Activated CD8-positive, alpha-beta memory T cell treated with anti-CD3 and anti-CD28 coated beads, Interleukin-2, amount 10 ng/mL, durations not matched to agents 7 days and 5 days (primary cell): ENCODE results near the gene FAM216A. TPM values are rescaled to one million over a fixed set of nuclear protein-coding genes. Genes with fewer than 3 reads are reported as not detected.
"Not testable (repeated sequence)": the region's sequence is repeated elsewhere in the genome, so short reads cannot be mapped to it uniquely, and the experiment has no call there.

Experiments used
- ATAC-seq: fragments of 150-1000 bp; cut with Tn5 transposase; one replicate; pipeline ENCODE4 v1.10.0; 2021; ENCODE audit warnings: moderate library complexity
- CTCF ChIA-PET: fragments of 350-600 bp; sonication (Branson Sonifier 250); formaldehyde crosslinking; loops from one replicate; lab custom pipeline; 2021; ENCODE audit warnings: antibody characterized with exemption; lab: Charles Lee
- DNase-seq: peaks from one replicate; pipeline ENCODE4 v3.0.0-alpha.2; 2020
- H3K27ac Mint-ChIP-seq: one replicate; pipeline ENCODE4 v1.8.0; 2021; ENCODE audit warnings: mild to moderate bottlenecking, mixed read lengths
- H3K27me3 Mint-ChIP-seq: one replicate; pipeline ENCODE4 v1.8.0; 2021; ENCODE audit warnings: mixed read lengths
- H3K36me3 Mint-ChIP-seq: one replicate; pipeline ENCODE4 v1.8.0; 2021; ENCODE audit warnings: mild to moderate bottlenecking, mixed read lengths
- H3K4me1 Mint-ChIP-seq: one replicate; pipeline ENCODE4 v1.8.0; 2021; ENCODE audit warnings: mixed read lengths
- H3K4me3 Mint-ChIP-seq: one replicate; pipeline ENCODE4 v1.8.0; 2021; ENCODE audit warnings: mild to moderate bottlenecking, moderate library complexity, mixed read lengths
- H3K9me3 Mint-ChIP-seq: one replicate; pipeline ENCODE4 v1.8.0; 2022; ENCODE audit warnings: low read depth, mixed read lengths
- total RNA-seq, 2 experiments: library from RNA; stranded (reverse); gene quantifications; one replicate each; pipeline ENCODE4 v1.2.3, GENCODE V29; 2021

The FAM216A gene
- total RNA-seq, 2 experiments from 2014 or later: 23.1 to 24.8 TPM

- H3K27me3 Mint-ChIP-seq: no peaks in the 10 kb centered on the region
- no peak overlapping the region for H3K4me3 Mint-ChIP-seq
- peaks cover 27% of the 10 kb centered on the region for H3K4me1 Mint-ChIP-seq
- CTCF ChIA-PET: interaction anchor here (2.1 to 9.8 kb wide), 3 partner anchors 10 to 148 kb away, joined by 5 to 161 read pairs (median 98); partner anchors contain the start of genes FAM216A and GPN3
- H3K9me3 Mint-ChIP-seq: no peaks in the 10 kb centered on the region
- no peak for DNase-seq
- no peak overlapping the region for H3K27ac Mint-ChIP-seq
- peaks cover 34% of the 10 kb centered on the region for H3K36me3 Mint-ChIP-seq
- no peak for ATAC-seq
These were observed 14.9 kb upstream of the FAM216A start for GRCh38 chr12:110453569-110454296.

GRCh38 chr12:110458756-110459155 lies 9.9 kb upstream of the FAM216A start:
- Mint-ChIP-seq H3K4me3 (no peak overlapping the region), H3K9me3 (no peaks in the 10 kb centered on the region), H3K27ac (no peak overlapping the region), H3K36me3 (peaks cover 33% of the 10 kb centered on the region), H3K27me3 (no peaks in the 10 kb centered on the region), H3K4me1 (peaks cover 6% of the 10 kb centered on the region)
- ATAC-seq (no peak), DNase-seq (no peak)
- CTCF ChIA-PET: interaction anchor here (0.9 to 1.5 kb wide), 4 partner anchors 9 to 141 kb away, joined by 3 to 5 read pairs (median 4); partner anchors contain the start of gene ARPC3

- H3K27ac Mint-ChIP-seq, H3K9me3 Mint-ChIP-seq, CTCF ChIA-PET, DNase-seq, H3K4me3 Mint-ChIP-seq, ATAC-seq, H3K27me3 Mint-ChIP-seq: not testable (repeated sequence)
- Mint-ChIP-seq H3K36me3 (peaks cover 30% of the 10 kb centered on the region), H3K4me1 (peaks cover 10% of the 10 kb centered on the region)
These were observed 7.5 kb upstream of the FAM216A start for GRCh38 chr12:110461189-110461588.

GRCh38 chr12:110465024-110465423 lies 3.6 kb upstream of the FAM216A start:
- CTCF ChIA-PET: interaction anchor here (5.5 kb wide), 1 partner anchor 15 kb away, joined by 98 read pairs; the partner anchor contains the start of gene ARPC3
- Mint-ChIP-seq H3K27me3 (no peaks in the 10 kb centered on the region), H3K36me3 (peaks cover 20% of the 10 kb centered on the region), H3K4me3 (no peak overlapping the region), H3K9me3 (no peaks in the 10 kb centered on the region), H3K27ac (no peak overlapping the region), H3K4me1 (peaks cover 32% of the 10 kb centered on the region)
- DNase-seq (no peak), ATAC-seq (no peak)

GRCh38 chr12:110465765-110466164 lies 2.9 kb upstream of the FAM216A start:
- Mint-ChIP-seq H3K36me3 (peaks cover 16% of the 10 kb centered on the region), H3K4me1 (peaks cover 39% of the 10 kb centered on the region)
- not testable (repeated sequence) for ATAC-seq, H3K4me3 Mint-ChIP-seq, H3K27ac Mint-ChIP-seq, H3K9me3 Mint-ChIP-seq, H3K27me3 Mint-ChIP-seq, DNase-seq
- CTCF ChIA-PET: interaction anchor here (0.6 to 5.5 kb wide), 6 partner anchors 15 to 360 kb away, joined by 3 to 98 read pairs (median 6); partner anchors contain the start of genes ARPC3, RAD9B and VPS29

GRCh38 chr12:110466791-110467190 lies 1.9 kb upstream of the FAM216A start:
- peaks cover 13% of the 10 kb centered on the region for H3K36me3 Mint-ChIP-seq
- H3K27me3 Mint-ChIP-seq: no peaks in the 10 kb centered on the region
- H3K9me3 Mint-ChIP-seq: no peaks in the 10 kb centered on the region
- no peak overlapping the region for H3K27ac Mint-ChIP-seq
- peaks cover 43% of the 10 kb centered on the region for H3K4me1 Mint-ChIP-seq
- H3K4me3 Mint-ChIP-seq: peak overlapping the region; percentile 92
- CTCF ChIA-PET: interaction anchor here (0.9 to 5.5 kb wide), 7 partner anchors 8 to 359 kb away, joined by 3 to 98 read pairs (median 5); partner anchors contain the start of genes ARPC3, RAD9B and VPS29
- DNase-seq: no peak
- ATAC-seq: no peak

- Mint-ChIP-seq H3K9me3 (no peaks in the 10 kb centered on the region), H3K4me1 (peaks cover 43% of the 10 kb centered on the region), H3K27me3 (no peaks in the 10 kb centered on the region), H3K36me3 (peaks cover 13% of the 10 kb centered on the region), H3K4me3 (peak overlapping the region; percentile 92), H3K27ac (peak overlapping the region; percentile 98)
- DNase-seq: no peak
- CTCF ChIA-PET: interaction anchor here (0.8 to 6.0 kb wide), 22 partner anchors 9 to 420 kb away, joined by 3 to 98 read pairs (median 4); partner anchors contain the start of genes ARPC3, RAD9B, TCTN1 and VPS29
- no peak for ATAC-seq
These were observed 815 bp upstream of the FAM216A start for GRCh38 chr12:110467847-110468213.

- CTCF ChIA-PET: interaction anchor here (0.6 to 1.0 kb wide), 2 partner anchors 126 to 378 kb away, joined by 3 to 4 read pairs; no protein-coding TSS in a partner anchor
- no peak for ATAC-seq
- H3K4me1 Mint-ChIP-seq: peaks cover 11% of the 10 kb centered on the region
- H3K36me3 Mint-ChIP-seq: peaks cover 13% of the 10 kb centered on the region
- no peaks in the 10 kb centered on the region for H3K9me3 Mint-ChIP-seq
- no peak overlapping the region for H3K27ac Mint-ChIP-seq
- no peak for DNase-seq
- no peaks in the 10 kb centered on the region for H3K27me3 Mint-ChIP-seq
- H3K4me3 Mint-ChIP-seq: no peak overlapping the region
These were observed 6.8 kb downstream of the FAM216A start for GRCh38 chr12:110475426-110475825.

GRCh38 chr12:110498984-110499706 lies 30.5 kb downstream of the FAM216A start:
- Mint-ChIP-seq H3K4me1 (peaks cover 37% of the 10 kb centered on the region), H3K27ac (peak overlapping the region; percentile 82), H3K27me3 (no peaks in the 10 kb centered on the region), H3K36me3 (peaks cover 37% of the 10 kb centered on the region), H3K4me3 (peak overlapping the region; percentile 55), H3K9me3 (no peaks in the 10 kb centered on the region)
- DNase-seq (no peak), ATAC-seq (no peak)
- CTCF ChIA-PET: interaction anchor here (0.8 to 6.0 kb wide), 4 partner anchors 16 to 102 kb away, joined by 3 to 48 read pairs (median 26); partner anchors contain the start of genes ARPC3, FAM216A and GPN3

- H3K27me3 Mint-ChIP-seq: no peaks in the 10 kb centered on the region
- ATAC-seq: peak; percentile 6
These were observed 32.7 kb downstream of the FAM216A start for GRCh38 chr12:110501399-110501751.

GRCh38 chr12:110501752-110502738 lies 33.4 kb downstream of the FAM216A start, which contains the start of the genes RAD9B and VPS29:
Gene RAD9B (plus strand): TSS chr12:110502331. CDS start chr12:110502338, 7 bp downstream.
Gene VPS29 (minus strand): TSS chr12:110502111. CDS start chr12:110502051, 60 bp downstream.
- Mint-ChIP-seq H3K9me3 (no peaks in the 10 kb centered on the region), H3K36me3 (peaks cover 22% of the 10 kb centered on the region), H3K27ac (peak within 1 kb of the TSS; percentile 98), H3K27me3 (no peaks in the 10 kb centered on the region), H3K4me3 (peak within 1 kb of the TSS; percentile 99), H3K4me1 (peaks cover 35% of the 10 kb centered on the region)
- peak; percentile 100 for DNase-seq
- ATAC-seq: peak; percentile 95
- CTCF ChIA-PET: interaction anchor here (1.7 to 6.0 kb wide), 6 partner anchors 9 to 99 kb away, joined by 4 to 48 read pairs (median 15); partner anchors contain the start of genes ARPC3, FAM216A and GPN3

More at GRCh38 chr12:110501399-110501751, 32.7 kb downstream of the FAM216A start:
- H3K4me3 Mint-ChIP-seq: peak overlapping the region; percentile 99
- no peaks in the 10 kb centered on the region for H3K9me3 Mint-ChIP-seq
- H3K27ac Mint-ChIP-seq: peak overlapping the region; percentile 98
- DNase-seq: no peak
- H3K36me3 Mint-ChIP-seq: peaks cover 24% of the 10 kb centered on the region
- CTCF ChIA-PET: interaction anchor here (0.6 to 6.0 kb wide), 7 partner anchors 9 to 613 kb away, joined by 3 to 48 read pairs (median 9); partner anchors contain the start of genes ARPC3, FAM216A and GPN3
- peaks cover 37% of the 10 kb centered on the region for H3K4me1 Mint-ChIP-seq

- Mint-ChIP-seq H3K4me3 (peak overlapping the region; percentile 6), H3K27me3 (no peaks in the 10 kb centered on the region), H3K4me1 (peaks cover 33% of the 10 kb centered on the region), H3K27ac (peak overlapping the region; percentile 98), H3K9me3 (no peaks in the 10 kb centered on the region), H3K36me3 (peaks cover 18% of the 10 kb centered on the region)
- CTCF ChIA-PET: interaction anchor here (0.8 to 1.8 kb wide), 11 partner anchors 9 to 345 kb away, joined by 3 to 6 read pairs (median 4); partner anchors contain the start of genes ARPC3 and FAM216A
- DNase-seq (no peak), ATAC-seq (no peak)
These were observed 34.8 kb downstream of the FAM216A start for GRCh38 chr12:110503432-110503831.
